ENCODE results near the gene ENG. TPM values are rescaled to one million over a fixed set of nuclear protein-coding genes. Genes with fewer than 3 reads are reported as not detected.

ENG gene
- total RNA-seq, 1 experiment from 2014 or later, result 0.76 TPM

DNA sequence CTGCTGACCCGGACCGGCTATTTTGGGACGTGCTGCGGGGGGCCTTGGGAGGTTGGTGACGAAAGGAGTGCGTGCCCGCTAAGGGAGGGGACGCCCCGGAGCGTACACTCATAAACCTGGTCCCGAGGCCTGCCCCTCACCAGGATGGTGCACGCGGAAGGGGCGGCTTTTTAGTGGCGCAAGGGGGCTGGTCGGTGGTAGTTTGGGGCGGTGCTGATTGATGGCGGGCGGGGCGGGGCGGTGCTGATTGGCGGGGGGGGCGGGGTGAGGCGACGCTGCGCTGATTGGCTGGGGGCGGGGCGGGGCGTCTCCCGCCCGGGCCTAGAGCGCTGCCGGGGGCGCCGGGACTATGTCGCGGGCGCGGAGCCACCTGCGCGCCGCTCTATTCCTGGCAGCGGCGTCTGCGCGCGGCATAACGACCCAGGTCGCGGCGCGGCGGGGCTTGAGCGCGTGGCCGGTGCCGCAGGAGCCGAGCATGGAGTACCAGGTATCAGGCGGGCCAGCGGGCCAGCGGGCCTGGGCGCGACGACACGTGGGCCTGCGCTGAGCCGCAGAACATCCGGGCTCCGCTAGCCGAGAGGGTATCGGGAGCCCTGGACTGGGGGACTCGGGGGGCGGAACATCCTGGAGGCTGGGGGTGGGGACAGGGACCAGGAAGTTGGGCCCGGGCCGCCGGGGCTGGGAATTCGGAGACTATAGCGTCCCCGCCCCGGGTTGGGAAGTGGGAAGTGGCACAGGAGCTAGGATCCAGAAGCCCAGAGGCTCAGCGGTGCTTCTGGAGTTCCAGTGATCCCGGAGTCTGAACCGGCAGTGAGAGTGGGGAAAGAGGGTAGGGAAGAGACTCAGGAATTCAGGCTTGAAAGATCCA is 51.6 kb downstream of the ENG start, which contains the start of gene FPGS:
TSS of gene FPGS (plus strand) at position 307 of the 868 bp plus-strand sequence. CDS start at position 350, 43 bp downstream.
- TF ChIP-seq ZFX (IDR thresholded peaks at IDR 0.05) (peak; percentile 93), POLR2AphosphoS5 (IDR thresholded peaks at IDR 0.05; ENCODE audit: low read depth, low read length) (peak; percentile 59), ZBTB33 (IDR thresholded peaks at IDR 0.05; ENCODE audit: extremely low read depth, insufficient replicate concordance, low read length) (no peak), TCF7L2 (IDR thresholded peaks at IDR 0.05; ENCODE audit: borderline replicate concordance, extremely low read depth, insufficient read depth, insufficient read length) (peak; percentile 47)
- Histone ChIP-seq H3K9me2 (ENCODE audit: insufficient read depth) (no peaks in the 10 kb centered on the region), H3K4me2 (ENCODE audit: low read length) (peak within 1 kb of the TSS; percentile 96), H3K27me3 (ENCODE audit: insufficient read depth, low read length) (no peaks in the 10 kb centered on the region), H3K79me2 (ENCODE audit: insufficient read depth, low read length) (peaks cover 35% of the 10 kb centered on the region), H3K9me3 (ENCODE audit: control insufficient read depth in 1 of 2, insufficient read depth in 1 of 2, low read depth in 1 of 2, low read length in 2 of 2) (no peaks in the 10 kb centered on the region), H3K9ac (ENCODE audit: low read length) (peak within 1 kb of the TSS; percentile 86), H4K20me1 (ENCODE audit: insufficient read depth) (peaks cover 4% of the 10 kb centered on the region; the same call in 1 of the 2 replicates), H3K27ac (ENCODE audit: low read depth, low read length) (peak within 1 kb of the TSS; percentile 74), H3K4me1 (ENCODE audit: control insufficient read depth in 1 of 2, insufficient read depth in 2 of 2, low read length in 2 of 2) (peaks cover 19 to 27% of the 10 kb centered on the region in 2 experiments), H3K4me3 (replicated peaks in 1 of 2; ENCODE audit: low read depth in 1 of 2, low read length in 2 of 2) (peak within 1 kb of the TSS; percentile 69 to 73), H2AFZ (ENCODE audit: low read depth, low read length, poor library complexity, severe bottlenecking) (peak within 1 kb of the TSS; percentile 76), H3K36me3 (ENCODE audit: control insufficient read depth in 1 of 2, insufficient read depth in 2 of 2, low read length in 2 of 2) (peaks cover 0 to 17% of the 10 kb centered on the region in 2 experiments; a peak in 1 of 4 replicates)
- DNase-seq (ENCODE audit: low read depth, low spot score) (peak; percentile 68), ATAC-seq (peak; percentile 84)
- BruUV-seq (replicated peaks), result no TSS peak
- RAD21 ChIA-PET (ENCODE audit: low non-redundant PET in 1 of 2, low total read pairs in 2 of 2, uncharacterized antibody in 2 of 2, unreplicated experiment in 2 of 2), result no interaction called here
- intact Hi-C loops (cut with micrococcal nuclease), result loop anchor here (2.0 kb wide), 1 partner anchor 116 kb away; no protein-coding TSS in a partner anchor
- CTCF ChIA-PET, result interaction anchor here (1.4 to 2.0 kb wide), 2 partner anchors 10 to 118 kb away, joined by 3 to 6 read pairs; no protein-coding TSS in a partner anchor
- POLR2A ChIA-PET, result interaction anchor here (0.9 to 1.3 kb wide), 5 partner anchors 10 to 66 kb away, joined by 3 to 6 read pairs (median 3); no protein-coding TSS in a partner anchor
